HEK293 (cell line): ENCODE data around the gene EAF2.

Experiments
- GFI1B ChIP-seq: fragments of 450-650 bp; formaldehyde crosslinking; IDR thresholded peaks from 2 replicates; pipeline ENCODE4 v1.5.1; 2016; ENCODE audit warnings: missing biosample characterization, missing genetic modification characterization
- SETDB1 ChIP-seq: IDR thresholded peaks from one replicate; pipeline ENCODE4 v1.6.1; 2017; ENCODE audit warnings: mild to moderate bottlenecking, low read length, moderate library complexity, mixed read lengths; ENCODE audit not compliant: insufficient read length
- YY2 ChIP-seq: fragments of 450-650 bp; formaldehyde crosslinking; IDR thresholded peaks from 2 replicates; pipeline ENCODE4 v1.5.1; 2016; ENCODE audit warnings: missing biosample characterization, missing genetic modification characterization
- ZEB2 ChIP-seq: fragments of 450-650 bp; formaldehyde crosslinking; IDR thresholded peaks from 2 replicates; pipeline ENCODE4 v1.5.1; 2016; ENCODE audit warnings: missing biosample characterization, missing genetic modification characterization
- ZFP3 ChIP-seq: fragments of 450-650 bp; formaldehyde crosslinking; IDR thresholded peaks from 2 replicates; pipeline ENCODE4 v1.5.1; 2016; ENCODE audit warnings: low read depth, missing biosample characterization, missing genetic modification characterization
- ZNF214 ChIP-seq: fragments of 450-650 bp; formaldehyde crosslinking; IDR thresholded peaks from 2 replicates; pipeline ENCODE4 v1.5.1; 2017; ENCODE audit warnings: missing biosample characterization, mild to moderate bottlenecking, missing genetic modification characterization, borderline replicate concordance
- ZNF354C ChIP-seq: fragments of 450-650 bp; formaldehyde crosslinking; IDR thresholded peaks from 2 replicates; pipeline ENCODE4 v1.5.1; 2016; ENCODE audit warnings: missing biosample characterization, missing genetic modification characterization, low read depth, borderline replicate concordance
- ZNF558 ChIP-seq: fragments of 450-650 bp; formaldehyde crosslinking; IDR thresholded peaks from 2 replicates; pipeline ENCODE4 v1.5.1; 2016; ENCODE audit warnings: missing biosample characterization, missing genetic modification characterization
- ZNF768 ChIP-seq: fragments of 450-650 bp; formaldehyde crosslinking; IDR thresholded peaks from 2 replicates; pipeline ENCODE4 v1.5.1; 2018; ENCODE audit warnings: missing biosample characterization, mild to moderate bottlenecking, missing genetic modification characterization
- TF ChIP-seq, protein P1 (sequence below): fragments of 450-650 bp; formaldehyde crosslinking; IDR thresholded peaks from 2 replicates; pipeline ENCODE4 v1.5.1; 2016; ENCODE audit warnings: missing biosample characterization, missing genetic modification characterization
- TF ChIP-seq, protein P2 (sequence below): fragments of 450-650 bp; IDR thresholded peaks from 2 replicates; pipeline ENCODE4 v1.5.1; 2018; ENCODE audit warnings: missing biosample characterization, missing genetic modification characterization

GRCh38 chr3:121836481-121836880 lies 1.5 kb downstream of the EAF2 start:
- no peak for TF ChIP-seq ZNF558
- no peak for TF ChIP-seq SETDB1
- TF ChIP-seq YY2 (tag by site-specific recombination): no peak
- TF ChIP-seq ZFP3 (tag by site-specific recombination): no peak
- no peak for TF ChIP-seq ZNF768 (tag by site-specific recombination)
- TF ChIP-seq GFI1B (tag by site-specific recombination): no peak
- TF ChIP-seq ZNF214: no peak
- TF ChIP-seq ZNF354C (tag by site-specific recombination): no peak
- TF ChIP-seq, protein P1, sequence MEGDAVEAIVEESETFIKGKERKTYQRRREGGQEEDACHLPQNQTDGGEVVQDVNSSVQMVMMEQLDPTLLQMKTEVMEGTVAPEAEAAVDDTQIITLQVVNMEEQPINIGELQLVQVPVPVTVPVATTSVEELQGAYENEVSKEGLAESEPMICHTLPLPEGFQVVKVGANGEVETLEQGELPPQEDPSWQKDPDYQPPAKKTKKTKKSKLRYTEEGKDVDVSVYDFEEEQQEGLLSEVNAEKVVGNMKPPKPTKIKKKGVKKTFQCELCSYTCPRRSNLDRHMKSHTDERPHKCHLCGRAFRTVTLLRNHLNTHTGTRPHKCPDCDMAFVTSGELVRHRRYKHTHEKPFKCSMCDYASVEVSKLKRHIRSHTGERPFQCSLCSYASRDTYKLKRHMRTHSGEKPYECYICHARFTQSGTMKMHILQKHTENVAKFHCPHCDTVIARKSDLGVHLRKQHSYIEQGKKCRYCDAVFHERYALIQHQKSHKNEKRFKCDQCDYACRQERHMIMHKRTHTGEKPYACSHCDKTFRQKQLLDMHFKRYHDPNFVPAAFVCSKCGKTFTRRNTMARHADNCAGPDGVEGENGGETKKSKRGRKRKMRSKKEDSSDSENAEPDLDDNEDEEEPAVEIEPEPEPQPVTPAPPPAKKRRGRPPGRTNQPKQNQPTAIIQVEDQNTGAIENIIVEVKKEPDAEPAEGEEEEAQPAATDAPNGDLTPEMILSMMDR (tag by site-specific recombination): no peak
- no peak for TF ChIP-seq ZEB2
- TF ChIP-seq, protein P2, sequence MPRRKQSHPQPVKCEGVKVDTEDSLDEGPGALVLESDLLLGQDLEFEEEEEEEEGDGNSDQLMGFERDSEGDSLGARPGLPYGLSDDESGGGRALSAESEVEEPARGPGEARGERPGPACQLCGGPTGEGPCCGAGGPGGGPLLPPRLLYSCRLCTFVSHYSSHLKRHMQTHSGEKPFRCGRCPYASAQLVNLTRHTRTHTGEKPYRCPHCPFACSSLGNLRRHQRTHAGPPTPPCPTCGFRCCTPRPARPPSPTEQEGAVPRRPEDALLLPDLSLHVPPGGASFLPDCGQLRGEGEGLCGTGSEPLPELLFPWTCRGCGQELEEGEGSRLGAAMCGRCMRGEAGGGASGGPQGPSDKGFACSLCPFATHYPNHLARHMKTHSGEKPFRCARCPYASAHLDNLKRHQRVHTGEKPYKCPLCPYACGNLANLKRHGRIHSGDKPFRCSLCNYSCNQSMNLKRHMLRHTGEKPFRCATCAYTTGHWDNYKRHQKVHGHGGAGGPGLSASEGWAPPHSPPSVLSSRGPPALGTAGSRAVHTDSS: no peak
